Keratinocyte (primary cell): ENCODE results near the gene PIH1D1.

Source experiments
- CTCF ChIP-seq, 3 experiments: IDR thresholded peaks in 1 of 3; conservative IDR thresholded peaks in 1 of 3; optimal IDR thresholded peaks in 1 of 3; 2 replicates in 2 of 3; 3 replicates in 1 of 3; pipeline versions ENCODE3 to v1.5.1; 2011; ENCODE audit warnings: low read length in 3 of 3, mild to moderate bottlenecking in 3 of 3, moderate library complexity in 2 of 3, control low read depth in 1 of 3, inconsistent platforms in 1 of 3; ENCODE audit not compliant: insufficient read depth in 2 of 3; ENCODE audit errors: extremely low read depth in 1 of 3
- EZH2 ChIP-seq: IDR thresholded peaks from one replicate; pipeline ENCODE4 v1.6.1; 2012; ENCODE audit warnings: inconsistent platforms, mild to moderate bottlenecking, low read length, moderate library complexity

GRCh38 chr19:49462492-49462891 is 10.9 kb upstream of the PIH1D1 start:
- TF ChIP-seq CTCF (optimal IDR thresholded peaks at IDR 0.05 in 1 of 3, IDR thresholded peaks at IDR 0.05 in 1 of 3, conservative IDR thresholded peaks at IDR 0.05 in 1 of 3; ENCODE audit: extremely low read depth in 1 of 3, insufficient read depth in 2 of 3, low read length in 3 of 3) (no peak), EZH2 (no peak)
